ENCODE results near the gene GSTM5. TPM values are rescaled to one million over a fixed set of nuclear protein-coding genes. Genes with fewer than 3 reads are reported as not detected.
"Not testable (repeated sequence)": the region's sequence is repeated elsewhere in the genome, so short reads cannot be mapped to it uniquely, and the experiment has no call there.

Gene GSTM5
- total RNA-seq, 1 experiment from 2014 or later = not detected

DNA sequence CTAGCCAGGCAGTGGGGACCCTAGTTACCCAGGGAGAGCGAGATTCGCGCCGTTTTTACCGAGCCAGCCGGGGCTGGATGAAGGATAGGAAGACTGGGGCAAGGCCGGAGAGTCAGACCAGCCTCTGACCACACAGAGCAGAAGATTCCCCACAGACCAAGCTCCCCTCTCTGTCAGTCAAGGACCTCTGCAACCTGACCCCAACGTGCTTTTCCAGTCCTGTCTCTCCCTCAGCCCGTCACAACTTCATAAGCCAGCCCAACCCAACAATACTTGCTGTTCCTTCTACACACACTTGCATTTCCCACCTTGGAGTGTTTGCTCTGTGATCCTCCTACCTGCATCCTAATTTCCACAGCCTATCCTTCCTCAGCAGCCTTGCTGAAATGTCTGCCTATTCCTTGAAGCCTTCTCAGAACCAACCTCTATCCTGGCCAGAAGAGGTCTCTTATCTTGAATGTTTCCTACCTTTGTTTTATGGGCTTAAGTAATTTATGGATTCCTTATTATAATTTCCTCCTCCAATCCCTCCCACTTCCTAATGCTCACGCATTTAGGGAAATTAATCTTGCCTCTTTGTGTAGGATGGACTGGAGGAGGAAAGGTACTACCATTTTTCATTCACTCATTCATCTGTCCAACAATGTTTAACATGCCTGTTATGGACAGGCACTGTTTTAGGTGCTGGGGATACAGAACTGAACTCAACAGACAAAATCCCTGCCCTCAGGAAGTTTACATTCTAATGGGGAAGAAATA is 28.7 kb downstream of the GSTM5 start, which contains the start of gene GSTM3:
Gene GSTM3 (minus strand): TSS at position 424 of the 759 bp plus-strand sequence. CDS start 751 bp downstream, outside the sequence.
- Histone ChIP-seq H4K8ac (replicated peaks; ENCODE audit: insufficient read length, low read depth, low read length) (no peak within 1 kb of the TSS), H3K14ac (ENCODE audit: insufficient read depth, low read length) (0 out of 2 replicates have a peak within 1 kb of the TSS, but pooled peaks have one; percentile 67), H3K23me2 (ENCODE audit: insufficient read length, low read depth, low read length, poor library complexity, severe bottlenecking) (peaks cover 14% of the 10 kb centered on the region), H3K4me2 (ENCODE audit: insufficient read depth, insufficient read length, low read length) (peak within 1 kb of the TSS; percentile 95), H3K56ac (ENCODE audit: insufficient read length, low read depth, low read length) (no peak within 1 kb of the TSS), H3K79me1 (ENCODE audit: insufficient read depth, low read depth, low read length, poor library complexity, severe bottlenecking) (no peaks in the 10 kb centered on the region), H3K4me1 (ENCODE audit: insufficient read depth, low read length) (no peaks in the 10 kb centered on the region), H3K9ac (ENCODE audit: extremely low read depth, insufficient read length, low read length) (peak within 1 kb of the TSS; percentile 16), H3K27ac (ENCODE audit: insufficient read length, low read depth, low read length) (no peak within 1 kb of the TSS), H4K91ac (ENCODE audit: insufficient read length, low read depth, low read length) (no peak within 1 kb of the TSS), H2BK12ac (ENCODE audit: insufficient read length, low read depth, low read length) (no peak within 1 kb of the TSS), H3K23ac (ENCODE audit: insufficient read length, low read depth, low read length) (no peak within 1 kb of the TSS), H2AFZ (ENCODE audit: low read length) (peak within 1 kb of the TSS; percentile 46), H3K27me3 (ENCODE audit: insufficient read depth, low read length) (peaks cover 9% of the 10 kb centered on the region; the same call in 1 of the 2 replicates), H2BK20ac (ENCODE audit: low read depth, low read length, poor library complexity, severe bottlenecking) (no peak within 1 kb of the TSS), H4K5ac (ENCODE audit: insufficient read length, low read depth, low read length) (no peak within 1 kb of the TSS), H3K4ac (ENCODE audit: low read depth, low read length) (no peak within 1 kb of the TSS), H3T11ph (ENCODE audit: low read length) (no peak within 1 kb of the TSS), H2BK5ac (ENCODE audit: insufficient read length, low read length) (no peak within 1 kb of the TSS), H2BK15ac (ENCODE audit: low read depth, low read length) (no peak within 1 kb of the TSS), H2BK120ac (ENCODE audit: low read depth, low read length, poor library complexity, severe bottlenecking) (no peak within 1 kb of the TSS), H3K9me3 (ENCODE audit: control insufficient read depth, low read depth, low read length) (no peaks in the 10 kb centered on the region), H2AK5ac (ENCODE audit: insufficient read length, low read length) (no peak within 1 kb of the TSS), H3K18ac (ENCODE audit: insufficient read length, low read depth, low read length) (no peak within 1 kb of the TSS), H4K20me1 (ENCODE audit: control insufficient read depth, insufficient read depth, insufficient read length) (no peaks in the 10 kb centered on the region), H3K79me2 (ENCODE audit: insufficient read depth, low read length) (no peaks in the 10 kb centered on the region)
- peak within 1 kb of the TSS; percentile 75 to 79 for H3K4me3 Mint-ChIP-seq
- H3K27me3 Mint-ChIP-seq (ENCODE audit: low read depth) = peaks cover 64% of the 10 kb centered on the region
- no peaks in the 10 kb centered on the region for H3K9me3 Mint-ChIP-seq
- DNase-seq = peak; percentile 52
- TF ChIP-seq, protein P1, sequence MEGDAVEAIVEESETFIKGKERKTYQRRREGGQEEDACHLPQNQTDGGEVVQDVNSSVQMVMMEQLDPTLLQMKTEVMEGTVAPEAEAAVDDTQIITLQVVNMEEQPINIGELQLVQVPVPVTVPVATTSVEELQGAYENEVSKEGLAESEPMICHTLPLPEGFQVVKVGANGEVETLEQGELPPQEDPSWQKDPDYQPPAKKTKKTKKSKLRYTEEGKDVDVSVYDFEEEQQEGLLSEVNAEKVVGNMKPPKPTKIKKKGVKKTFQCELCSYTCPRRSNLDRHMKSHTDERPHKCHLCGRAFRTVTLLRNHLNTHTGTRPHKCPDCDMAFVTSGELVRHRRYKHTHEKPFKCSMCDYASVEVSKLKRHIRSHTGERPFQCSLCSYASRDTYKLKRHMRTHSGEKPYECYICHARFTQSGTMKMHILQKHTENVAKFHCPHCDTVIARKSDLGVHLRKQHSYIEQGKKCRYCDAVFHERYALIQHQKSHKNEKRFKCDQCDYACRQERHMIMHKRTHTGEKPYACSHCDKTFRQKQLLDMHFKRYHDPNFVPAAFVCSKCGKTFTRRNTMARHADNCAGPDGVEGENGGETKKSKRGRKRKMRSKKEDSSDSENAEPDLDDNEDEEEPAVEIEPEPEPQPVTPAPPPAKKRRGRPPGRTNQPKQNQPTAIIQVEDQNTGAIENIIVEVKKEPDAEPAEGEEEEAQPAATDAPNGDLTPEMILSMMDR (conservative IDR thresholded peaks at IDR 0.05) = no peak
- no CpG with 5 or more reads among the region's 10 CpGs for WGBS (ENCODE audit: extremely low coverage, insufficient read length, low lambda C conversion rate)
- peaks cover 8 to 11% of the 10 kb centered on the region in 2 experiments for H3K4me1 Mint-ChIP-seq
- peaks cover 0 to 16% (median 0%) of the 10 kb centered on the region in 3 experiments; a peak in 3 of 7 replicates for H3K36me3 Mint-ChIP-seq (ENCODE audit: insufficient read depth in 1 of 3, low read depth in 3 of 3)
- no peak within 1 kb of the TSS; a peak in 1 of 7 replicates for H3K27ac Mint-ChIP-seq

DNA sequence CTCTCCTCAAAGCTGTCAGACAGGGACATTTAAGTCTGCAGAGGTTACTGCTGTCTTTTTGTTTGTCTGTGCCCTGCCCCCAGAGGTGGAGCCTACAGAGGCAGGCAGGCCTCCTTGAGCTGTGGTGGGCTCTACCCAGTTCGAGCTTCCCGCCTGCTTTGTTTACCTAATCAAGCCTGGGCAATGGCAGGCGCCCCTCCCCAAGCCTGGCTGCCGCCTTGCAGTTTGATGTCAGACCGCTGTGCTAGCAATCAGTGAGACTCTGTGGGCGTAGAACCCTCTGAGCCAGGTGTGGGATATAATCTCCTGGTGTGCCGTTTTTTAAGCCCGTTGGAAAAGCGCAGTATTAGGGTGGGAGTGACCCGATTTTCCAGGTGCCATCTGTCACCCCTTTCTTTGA is 36.3 kb downstream of the GSTM5 start:
- H2BK5ac ChIP-seq (ENCODE audit: insufficient read length, low read length); H2AFZ ChIP-seq (ENCODE audit: low read length); H3K4me1 ChIP-seq (ENCODE audit: insufficient read depth, low read length); H3K18ac ChIP-seq (ENCODE audit: insufficient read length, low read depth, low read length); H4K5ac ChIP-seq (ENCODE audit: insufficient read length, low read depth, low read length); H4K20me1 ChIP-seq (ENCODE audit: control insufficient read depth, insufficient read depth, insufficient read length); H2BK20ac ChIP-seq (ENCODE audit: low read depth, low read length, poor library complexity, severe bottlenecking); H3K36me3 Mint-ChIP-seq (ENCODE audit: insufficient read depth in 1 of 3, low read depth in 3 of 3); H3K27ac Mint-ChIP-seq; H2BK15ac ChIP-seq (ENCODE audit: low read depth, low read length); H2BK12ac ChIP-seq (ENCODE audit: insufficient read length, low read depth, low read length); H3K56ac ChIP-seq (ENCODE audit: insufficient read length, low read depth, low read length); H3K4me3 Mint-ChIP-seq; H2AK5ac ChIP-seq (ENCODE audit: insufficient read length, low read length); H3K9ac ChIP-seq (ENCODE audit: extremely low read depth, insufficient read length, low read length); H3K27ac ChIP-seq (ENCODE audit: insufficient read length, low read depth, low read length); H3K79me2 ChIP-seq (ENCODE audit: insufficient read depth, low read length); H3K9me3 ChIP-seq (ENCODE audit: control insufficient read depth, low read depth, low read length); H4K91ac ChIP-seq (ENCODE audit: insufficient read length, low read depth, low read length); H3T11ph ChIP-seq (ENCODE audit: low read length); H3K4me1 Mint-ChIP-seq; H3K23ac ChIP-seq (ENCODE audit: insufficient read length, low read depth, low read length); H3K4me2 ChIP-seq (ENCODE audit: insufficient read depth, insufficient read length, low read length); H3K27me3 ChIP-seq (ENCODE audit: insufficient read depth, low read length); H2BK120ac ChIP-seq (ENCODE audit: low read depth, low read length, poor library complexity, severe bottlenecking); H3K14ac ChIP-seq (ENCODE audit: insufficient read depth, low read length); H4K8ac ChIP-seq (replicated peaks; ENCODE audit: insufficient read length, low read depth, low read length); DNase-seq; H3K79me1 ChIP-seq (ENCODE audit: insufficient read depth, low read depth, low read length, poor library complexity, severe bottlenecking); H3K4ac ChIP-seq (ENCODE audit: low read depth, low read length); H3K23me2 ChIP-seq (ENCODE audit: insufficient read length, low read depth, low read length, poor library complexity, severe bottlenecking): not testable (repeated sequence)
- Mint-ChIP-seq H3K9me3 (peaks cover 18 to 26% of the 10 kb centered on the region in 2 experiments), H3K27me3 (ENCODE audit: low read depth) (peaks cover 50% of the 10 kb centered on the region)
- no CpG with 5 or more reads among the region's 10 CpGs for WGBS (ENCODE audit: extremely low coverage, insufficient read length, low lambda C conversion rate)

All from H9 (cell line).